ENCODE measurements around the gene FAM217B. TPM values are rescaled to one million over a fixed set of nuclear protein-coding genes. Genes with fewer than 3 reads are reported as not detected.

Gene FAM217B
- total and polyA plus RNA-seq, 2 experiments from 2014 or later = 11.3 to 22.0 TPM

DNA sequence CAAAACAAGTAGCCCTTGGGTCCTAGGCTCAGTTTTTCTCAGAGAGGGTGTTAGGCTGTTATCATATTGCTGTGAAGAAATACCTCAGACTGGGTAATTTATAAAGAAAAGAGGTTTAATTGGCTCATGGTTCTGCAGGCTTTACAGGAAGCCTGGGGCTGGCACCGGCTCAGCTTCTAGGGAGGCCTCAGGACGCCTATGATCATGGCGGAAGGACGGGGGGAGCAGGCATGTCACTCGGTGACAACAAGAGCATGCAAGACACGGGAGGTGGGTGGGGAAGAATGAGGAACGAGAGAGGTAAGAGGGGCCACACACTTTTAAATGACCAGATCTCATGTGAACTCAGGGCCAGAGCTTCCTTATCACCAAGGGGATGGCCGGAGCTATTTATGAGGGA is 45.0 kb downstream of the FAM217B start:
- TF ChIP-seq, protein P1, sequence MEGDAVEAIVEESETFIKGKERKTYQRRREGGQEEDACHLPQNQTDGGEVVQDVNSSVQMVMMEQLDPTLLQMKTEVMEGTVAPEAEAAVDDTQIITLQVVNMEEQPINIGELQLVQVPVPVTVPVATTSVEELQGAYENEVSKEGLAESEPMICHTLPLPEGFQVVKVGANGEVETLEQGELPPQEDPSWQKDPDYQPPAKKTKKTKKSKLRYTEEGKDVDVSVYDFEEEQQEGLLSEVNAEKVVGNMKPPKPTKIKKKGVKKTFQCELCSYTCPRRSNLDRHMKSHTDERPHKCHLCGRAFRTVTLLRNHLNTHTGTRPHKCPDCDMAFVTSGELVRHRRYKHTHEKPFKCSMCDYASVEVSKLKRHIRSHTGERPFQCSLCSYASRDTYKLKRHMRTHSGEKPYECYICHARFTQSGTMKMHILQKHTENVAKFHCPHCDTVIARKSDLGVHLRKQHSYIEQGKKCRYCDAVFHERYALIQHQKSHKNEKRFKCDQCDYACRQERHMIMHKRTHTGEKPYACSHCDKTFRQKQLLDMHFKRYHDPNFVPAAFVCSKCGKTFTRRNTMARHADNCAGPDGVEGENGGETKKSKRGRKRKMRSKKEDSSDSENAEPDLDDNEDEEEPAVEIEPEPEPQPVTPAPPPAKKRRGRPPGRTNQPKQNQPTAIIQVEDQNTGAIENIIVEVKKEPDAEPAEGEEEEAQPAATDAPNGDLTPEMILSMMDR (IDR thresholded peaks at IDR 0.05; ENCODE audit: low read depth, low read length) = no peak
- DNase-seq (ENCODE audit: low read depth in 1 of 2, low spot score in 1 of 2) = no peak
- no peaks in the 10 kb centered on the region for H3K27me3 ChIP-seq
- no peaks in the 10 kb centered on the region for H3K4me1 ChIP-seq (ENCODE audit: low read depth)
- no peaks in the 10 kb centered on the region for H3K36me3 ChIP-seq
- H3K4me3 ChIP-seq = no peak overlapping the region
- H3K9me3 ChIP-seq (ENCODE audit: low read depth) = no peaks in the 10 kb centered on the region
- H3K27ac ChIP-seq = no peak overlapping the region

DNA sequence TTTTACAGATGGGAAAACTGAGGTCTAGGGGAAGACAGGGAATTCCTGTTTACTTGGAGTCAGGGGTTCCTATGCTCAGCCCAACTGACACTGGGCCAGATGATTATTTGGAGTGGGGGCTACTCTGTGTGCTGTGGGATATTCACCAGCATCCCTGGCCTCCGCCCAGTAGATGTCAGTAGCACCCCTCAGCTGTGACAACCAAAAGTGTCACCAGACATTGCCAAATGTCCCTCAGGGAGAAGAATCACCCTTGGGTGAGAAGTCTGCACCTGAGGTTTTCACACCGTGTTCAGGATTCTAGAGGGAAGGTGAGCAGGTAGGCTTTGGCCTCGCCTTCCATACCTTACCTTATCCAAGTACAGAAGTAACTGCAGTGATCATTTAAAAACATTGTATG is 45.7 kb downstream of the FAM217B start:
- Histone ChIP-seq H3K27ac (no peak overlapping the region), H3K4me1 (ENCODE audit: low read depth) (no peaks in the 10 kb centered on the region), H3K4me3 (no peak overlapping the region), H3K27me3 (no peaks in the 10 kb centered on the region), H3K36me3 (no peaks in the 10 kb centered on the region), H3K9me3 (ENCODE audit: low read depth) (no peaks in the 10 kb centered on the region)
- no peak for DNase-seq (ENCODE audit: low read depth in 1 of 2, low spot score in 1 of 2)
- TF ChIP-seq, protein P1 (IDR thresholded peaks at IDR 0.05; ENCODE audit: low read depth, low read length) = no peak

DNA sequence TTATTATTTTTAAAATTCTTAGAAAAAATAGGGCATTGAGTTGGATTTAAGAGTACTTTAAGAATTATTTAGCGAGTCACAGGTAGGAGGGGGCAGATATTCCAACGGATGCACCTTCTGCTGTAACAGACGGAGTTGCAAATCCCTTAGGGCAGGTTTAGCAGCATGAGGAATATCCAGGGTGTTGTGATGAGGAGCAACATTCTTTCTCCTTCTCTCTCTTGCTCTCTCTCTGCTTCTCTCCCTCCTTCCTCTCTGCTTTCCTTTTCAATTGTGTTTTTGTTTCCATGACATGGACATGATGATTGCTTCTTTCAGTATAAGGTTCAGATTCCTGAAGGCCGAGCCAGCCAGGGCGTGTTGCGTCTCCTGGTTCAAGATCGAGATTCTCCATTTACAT is 46.9 kb downstream of the FAM217B start:
- Histone ChIP-seq H3K4me3 (no peak overlapping the region), H3K27me3 (no peaks in the 10 kb centered on the region), H3K27ac (no peak overlapping the region), H3K36me3 (no peaks in the 10 kb centered on the region), H3K9me3 (ENCODE audit: low read depth) (no peaks in the 10 kb centered on the region), H3K4me1 (ENCODE audit: low read depth) (no peaks in the 10 kb centered on the region)
- TF ChIP-seq, protein P1 (IDR thresholded peaks at IDR 0.05; ENCODE audit: low read depth, low read length) = no peak
- DNase-seq (ENCODE audit: low read depth in 1 of 2, low spot score in 1 of 2) = no peak

DNA sequence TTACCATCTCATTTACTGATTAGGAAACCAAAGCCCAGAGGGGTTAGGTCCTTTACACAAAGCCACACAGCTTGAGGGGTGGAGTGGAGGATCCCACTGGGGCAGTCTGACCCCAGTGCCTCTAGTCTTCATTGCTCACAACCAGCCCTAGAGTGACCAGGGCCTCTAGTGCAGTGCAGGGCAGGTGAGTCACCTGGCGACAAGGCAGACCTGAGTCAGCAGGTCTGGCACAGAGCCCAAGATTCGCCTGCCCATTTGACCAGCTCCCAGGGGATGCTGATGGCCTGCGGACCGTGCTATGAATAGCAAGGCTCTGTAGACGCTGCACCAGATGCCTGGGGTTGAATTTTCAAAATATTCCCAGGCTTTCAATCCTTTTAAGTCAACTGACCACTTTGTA is 48.0 kb downstream of the FAM217B start:
- no peak for DNase-seq (ENCODE audit: low read depth in 1 of 2, low spot score in 1 of 2)

DNA sequence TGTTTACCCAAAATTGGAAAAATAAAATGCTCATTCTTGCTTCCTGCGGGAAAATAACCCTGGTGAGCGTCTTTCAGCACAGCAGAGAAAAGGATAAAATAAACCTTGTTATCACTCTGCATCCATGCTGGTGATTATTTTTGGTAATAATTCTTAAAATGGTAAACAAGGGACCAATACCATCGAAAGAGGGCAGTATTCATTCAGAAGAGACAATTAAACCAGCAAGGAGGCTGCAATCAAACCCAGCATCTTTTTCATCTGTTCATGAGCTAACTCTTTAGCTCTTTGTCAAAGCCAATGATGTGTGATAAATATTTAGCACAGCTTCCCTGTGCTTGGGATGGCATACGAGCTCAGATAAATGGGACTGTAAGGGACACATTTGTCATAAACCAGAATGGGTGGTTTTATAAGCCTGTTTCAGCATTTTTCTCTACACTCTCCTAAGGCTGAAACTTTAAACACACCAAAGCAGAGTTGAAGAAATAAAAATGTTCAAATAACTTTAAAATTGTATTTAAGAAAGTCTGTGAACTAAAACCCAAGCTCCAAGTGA is 52.4 kb downstream of the FAM217B start:
- H3K9me3 ChIP-seq (ENCODE audit: low read depth) = no peaks in the 10 kb centered on the region
- no peak overlapping the region for H3K4me3 ChIP-seq
- no peaks in the 10 kb centered on the region for H3K36me3 ChIP-seq
- no peaks in the 10 kb centered on the region for H3K4me1 ChIP-seq (ENCODE audit: low read depth)
- TF ChIP-seq, protein P1 (IDR thresholded peaks at IDR 0.05; ENCODE audit: low read depth, low read length) = no peak
- DNase-seq (ENCODE audit: low read depth in 1 of 2, low spot score in 1 of 2) = no peak
- no peaks in the 10 kb centered on the region for H3K27me3 ChIP-seq
- H3K27ac ChIP-seq = no peak overlapping the region

More for the DNA sequence above, 48.0 kb downstream of the FAM217B start:
- H3K4me1 ChIP-seq (ENCODE audit: low read depth) = no peaks in the 10 kb centered on the region
- no peak overlapping the region for H3K27ac ChIP-seq
- TF ChIP-seq, protein P1 (IDR thresholded peaks at IDR 0.05; ENCODE audit: low read depth, low read length) = no peak
- no peaks in the 10 kb centered on the region for H3K36me3 ChIP-seq
- no peaks in the 10 kb centered on the region for H3K9me3 ChIP-seq (ENCODE audit: low read depth)
- H3K4me3 ChIP-seq = no peak overlapping the region
- no peaks in the 10 kb centered on the region for H3K27me3 ChIP-seq

Measured in cardiac muscle cell (in vitro differentiated cells and primary cell).